NT2/D1 (cell line): ENCODE results near the gene SKIL.

ENCODE experiments used
- DNase-seq: peaks from one replicate; pipeline ENCODE4 v3.0.0-alpha.2; 2011; ENCODE audit warnings: low read depth, low spot score
- H3K27me3 ChIP-seq: 2 replicates; pipeline ENCODE4 v1.6.0; 2011; ENCODE audit warnings: mild to moderate bottlenecking; ENCODE audit not compliant: insufficient read length, insufficient read depth
- H3K36me3 ChIP-seq: 2 replicates; pipeline ENCODE4 v1.6.1; 2011; ENCODE audit warnings: mild to moderate bottlenecking, low read length, mixed read lengths; ENCODE audit not compliant: insufficient read depth, insufficient read length
- H3K4me1 ChIP-seq: 2 replicates; pipeline ENCODE4 v1.5.1; 2011; ENCODE audit not compliant: insufficient read depth, insufficient read length
- H3K4me3 ChIP-seq: 2 replicates; pipeline ENCODE4 v1.5.1; 2011; ENCODE audit warnings: low read depth; ENCODE audit not compliant: insufficient read length
- H3K9ac ChIP-seq: 2 replicates; pipeline ENCODE4 v1.6.0; 2011; ENCODE audit warnings: low read depth; ENCODE audit not compliant: insufficient read length
- H3K9me3 ChIP-seq: 2 replicates; pipeline ENCODE4 v1.5.1; 2011; ENCODE audit warnings: mild to moderate bottlenecking, low read length; ENCODE audit not compliant: insufficient read depth
- SUZ12 ChIP-seq: IDR thresholded peaks from 2 replicates; pipeline ENCODE4 v1.6.1; 2011; ENCODE audit not compliant: insufficient read length, insufficient read depth; ENCODE audit errors: extremely low read depth
- YY1 ChIP-seq: IDR thresholded peaks from 2 replicates; pipeline ENCODE4 v1.6.1; 2011; ENCODE audit not compliant: insufficient read length, insufficient read depth
- ZNF274 ChIP-seq: IDR thresholded peaks from 2 replicates; pipeline ENCODE4 v1.6.1; 2011; ENCODE audit warnings: mild to moderate bottlenecking, low read depth, low read length

Gene SKIL

GRCh38 chr3:170344971-170345370, 12.5 kb upstream of the SKIL start:
- H3K4me1 ChIP-seq = no peaks in the 10 kb centered on the region
- H3K9ac ChIP-seq = no peak overlapping the region
- TF ChIP-seq SUZ12 (no peak), YY1 (no peak)
- H3K9me3 ChIP-seq = peaks cover 14% of the 10 kb centered on the region; the same call in 1 of the 2 replicates
- no peak for DNase-seq
- no peak overlapping the region for H3K4me3 ChIP-seq
- no peaks in the 10 kb centered on the region for H3K36me3 ChIP-seq
- H3K27me3 ChIP-seq = no peaks in the 10 kb centered on the region

DNA sequence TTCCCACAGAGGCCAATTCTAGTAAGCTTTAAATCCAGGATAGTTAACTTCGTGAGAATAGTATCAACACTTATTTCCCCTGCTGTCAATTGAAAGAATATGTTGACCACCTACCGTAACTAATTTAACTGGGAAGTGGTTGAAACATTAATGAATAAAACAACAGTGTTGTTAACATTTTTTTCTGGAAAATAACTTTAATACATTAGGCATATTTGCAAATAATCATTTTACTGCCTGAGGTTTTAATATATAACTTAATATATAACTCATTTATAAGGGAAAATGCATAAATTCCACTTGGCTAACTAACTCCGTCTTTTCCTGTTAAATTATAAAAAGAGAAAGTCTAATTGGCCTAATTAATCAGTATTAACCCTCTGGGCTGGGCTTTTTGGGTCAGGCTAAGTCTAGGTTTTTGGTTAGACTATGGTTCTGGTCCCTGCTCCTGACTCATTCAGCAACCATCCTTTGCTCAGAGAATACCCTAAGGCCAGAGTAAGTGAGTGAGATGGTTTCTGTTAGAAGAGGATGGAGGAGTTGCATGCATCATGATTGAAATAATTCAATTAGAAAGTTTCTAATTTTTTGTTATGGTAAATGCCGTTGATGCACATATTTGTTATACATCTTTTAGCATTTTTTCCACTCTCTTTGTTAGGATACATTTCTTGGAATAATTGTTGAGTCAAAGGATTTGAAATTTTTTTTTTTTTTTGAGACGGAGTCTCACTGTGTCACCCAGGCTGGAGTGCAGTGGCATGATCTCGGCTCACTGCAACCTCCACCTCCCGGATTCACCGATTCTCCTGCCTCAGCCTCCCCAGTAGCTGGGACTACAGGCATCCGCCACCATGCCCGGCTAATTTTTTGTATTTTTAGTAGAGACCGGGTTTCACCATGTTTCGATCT, 10.8 kb upstream of the SKIL start:
- Histone ChIP-seq H3K27me3 (no peaks in the 10 kb centered on the region), H3K4me3 (no peak overlapping the region), H3K9me3 (0 out of 2 replicates have a peak, but pooled peaks cover 6% of the 10 kb centered on the region), H3K9ac (no peak overlapping the region), H3K4me1 (no peaks in the 10 kb centered on the region), H3K36me3 (no peaks in the 10 kb centered on the region)
- no peak for TF ChIP-seq YY1
- no peak for TF ChIP-seq SUZ12
- no peak for TF ChIP-seq ZNF274
- no peak for DNase-seq

- Histone ChIP-seq H3K4me3 (no peak overlapping the region), H3K4me1 (no peaks in the 10 kb centered on the region), H3K36me3 (no peaks in the 10 kb centered on the region), H3K9me3 (no peaks in the 10 kb centered on the region), H3K27me3 (no peaks in the 10 kb centered on the region), H3K9ac (no peak overlapping the region)
- DNase-seq = no peak
- no peak for TF ChIP-seq ZNF274
- no peak for TF ChIP-seq YY1
- TF ChIP-seq SUZ12 = no peak
Observed at GRCh38 chr3:170350515-170351413, 6.8 kb upstream of the SKIL start.

GRCh38 chr3:170352936-170353335, 4.6 kb upstream of the SKIL start:
- no peaks in the 10 kb centered on the region for H3K9me3 ChIP-seq
- TF ChIP-seq YY1 = no peak
- DNase-seq = no peak
- no peaks in the 10 kb centered on the region for H3K4me1 ChIP-seq
- H3K9ac ChIP-seq = no peak overlapping the region
- no peak overlapping the region for H3K4me3 ChIP-seq
- no peaks in the 10 kb centered on the region for H3K36me3 ChIP-seq
- no peaks in the 10 kb centered on the region for H3K27me3 ChIP-seq

GRCh38 chr3:170353485-170353884, 4.0 kb upstream of the SKIL start:
- DNase-seq = no peak
- H3K4me3 ChIP-seq = no peak overlapping the region
- H3K9ac ChIP-seq = no peak overlapping the region
- H3K27me3 ChIP-seq = no peaks in the 10 kb centered on the region
- no peaks in the 10 kb centered on the region for H3K9me3 ChIP-seq
- H3K4me1 ChIP-seq = no peaks in the 10 kb centered on the region
- H3K36me3 ChIP-seq = no peaks in the 10 kb centered on the region
- TF ChIP-seq SUZ12 = no peak
- no peak for TF ChIP-seq ZNF274
- no peak for TF ChIP-seq YY1

- no peaks in the 10 kb centered on the region for H3K27me3 ChIP-seq
- DNase-seq = no peak
- no peak overlapping the region for H3K4me3 ChIP-seq
- no peaks in the 10 kb centered on the region for H3K4me1 ChIP-seq
- TF ChIP-seq ZNF274 = no peak
- TF ChIP-seq YY1 = no peak
- TF ChIP-seq SUZ12 = no peak
- peaks cover 4% of the 10 kb centered on the region for H3K36me3 ChIP-seq
- no peak overlapping the region for H3K9ac ChIP-seq
- no peaks in the 10 kb centered on the region for H3K9me3 ChIP-seq
Observed at GRCh38 chr3:170354760-170355159, 2.8 kb upstream of the SKIL start.

GRCh38 chr3:170355738-170356595, 1.5 kb upstream of the SKIL start:
- DNase-seq = no peak
- H3K4me1 ChIP-seq = no peaks in the 10 kb centered on the region
- H3K9me3 ChIP-seq = no peaks in the 10 kb centered on the region
- H3K9ac ChIP-seq = peak overlapping the region; percentile 83
- no peaks in the 10 kb centered on the region for H3K27me3 ChIP-seq
- H3K36me3 ChIP-seq = peaks cover 16% of the 10 kb centered on the region
- H3K4me3 ChIP-seq = peak overlapping the region; percentile 48
- no peak for TF ChIP-seq ZNF274
- TF ChIP-seq SUZ12 = no peak
- no peak for TF ChIP-seq YY1
